GM12892 (cell line): ENCODE results near the gene BMP3.

ENCODE experiments used
- DNase-seq: peaks from one replicate; pipeline ENCODE4 v3.0.0; 2011; ENCODE audit not compliant: insufficient read length
- FAIRE-seq: peaks from 2 replicates; lab custom pipeline; 2011; peaks lifted over from hg19 to GRCh38; lab: Jason Lieb, UNC
- POLR2A ChIP-seq: IDR thresholded peaks from 2 replicates; pipeline ENCODE4 v1.6.1; 2011; ENCODE audit warnings: low read depth, low read length, control low read depth
- POLR2AphosphoS5 ChIP-seq: IDR thresholded peaks from 2 replicates; pipeline ENCODE4 v1.6.1; 2011; ENCODE audit warnings: low read depth, low read length, control low read depth
- TAF1 ChIP-seq: IDR thresholded peaks from 2 replicates; pipeline ENCODE4 v1.6.1; 2011; ENCODE audit warnings: low read depth, mild to moderate bottlenecking, control low read depth, low read length, borderline replicate concordance

Gene BMP3

DNA sequence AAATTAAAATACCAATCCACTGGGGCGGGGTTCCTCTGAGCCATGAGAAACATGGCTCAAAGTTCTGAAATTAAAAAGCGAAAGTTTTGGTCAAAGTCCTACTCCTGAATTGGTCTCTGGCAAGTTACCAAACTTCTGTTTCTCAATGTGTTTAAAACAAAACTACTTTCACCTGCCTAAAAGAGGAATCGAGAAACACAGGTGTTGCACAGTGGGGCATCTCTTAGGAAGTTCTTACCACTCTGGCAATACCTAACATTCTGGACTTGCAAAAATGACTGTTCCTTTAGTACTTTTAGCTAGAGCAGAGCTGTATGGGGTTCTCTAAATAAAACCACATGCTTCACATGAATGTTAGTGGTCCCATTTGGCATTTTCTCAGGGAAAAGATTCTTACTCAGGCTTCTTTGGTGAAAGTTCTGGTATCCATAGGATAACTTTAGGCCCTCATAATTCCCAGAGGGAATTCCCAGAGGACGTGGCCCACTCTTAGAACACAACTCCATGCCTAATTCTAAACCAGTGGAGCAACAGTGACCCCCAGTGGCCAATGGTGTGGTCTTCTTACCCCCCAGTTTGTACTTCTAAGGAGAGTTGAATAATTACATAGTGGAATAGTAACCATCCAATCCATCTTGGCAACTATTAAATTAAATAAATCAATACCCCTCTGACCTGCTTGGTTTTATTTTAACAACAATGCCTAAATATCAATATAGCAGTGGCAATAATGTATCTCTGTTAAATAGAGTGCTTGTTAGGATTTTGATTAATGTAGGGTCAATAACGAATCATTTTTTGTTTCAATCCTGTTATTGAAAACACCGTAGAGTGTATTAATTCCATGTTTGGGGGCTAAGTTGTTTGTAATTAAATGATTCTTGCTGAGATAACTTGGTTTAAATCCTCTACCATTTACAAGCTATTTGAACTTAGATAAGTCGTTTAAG, 21.9 kb downstream of the BMP3 start:
- TF ChIP-seq POLR2A = no peak
- peak; percentile 64; the same call in 1 of the 2 replicates for TF ChIP-seq POLR2AphosphoS5
- DNase-seq (no peak), FAIRE-seq (peak; percentile 81)

DNA sequence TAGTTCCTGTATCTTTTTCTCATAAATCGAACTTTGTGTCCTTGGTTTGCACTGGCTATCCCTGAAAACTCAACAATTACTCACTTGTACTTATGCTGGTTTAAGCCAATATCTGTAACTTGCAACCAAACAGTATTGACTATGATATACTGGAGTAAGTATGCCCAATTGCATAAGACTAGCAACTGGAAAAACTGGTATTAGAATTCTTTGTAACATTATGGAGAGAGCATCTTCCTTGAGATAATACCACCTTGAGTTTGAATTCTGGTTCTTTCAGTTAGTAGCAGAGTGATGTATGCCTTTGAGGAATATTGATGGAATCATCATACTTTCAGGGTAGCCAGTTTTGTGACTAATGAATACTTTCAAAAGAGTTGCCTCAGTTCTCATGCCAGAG, 28.1 kb downstream of the BMP3 start:
- DNase-seq (no peak), FAIRE-seq (no peak)
- TF ChIP-seq POLR2A (no peak), TAF1 (no peak), POLR2AphosphoS5 (no peak)

DNA sequence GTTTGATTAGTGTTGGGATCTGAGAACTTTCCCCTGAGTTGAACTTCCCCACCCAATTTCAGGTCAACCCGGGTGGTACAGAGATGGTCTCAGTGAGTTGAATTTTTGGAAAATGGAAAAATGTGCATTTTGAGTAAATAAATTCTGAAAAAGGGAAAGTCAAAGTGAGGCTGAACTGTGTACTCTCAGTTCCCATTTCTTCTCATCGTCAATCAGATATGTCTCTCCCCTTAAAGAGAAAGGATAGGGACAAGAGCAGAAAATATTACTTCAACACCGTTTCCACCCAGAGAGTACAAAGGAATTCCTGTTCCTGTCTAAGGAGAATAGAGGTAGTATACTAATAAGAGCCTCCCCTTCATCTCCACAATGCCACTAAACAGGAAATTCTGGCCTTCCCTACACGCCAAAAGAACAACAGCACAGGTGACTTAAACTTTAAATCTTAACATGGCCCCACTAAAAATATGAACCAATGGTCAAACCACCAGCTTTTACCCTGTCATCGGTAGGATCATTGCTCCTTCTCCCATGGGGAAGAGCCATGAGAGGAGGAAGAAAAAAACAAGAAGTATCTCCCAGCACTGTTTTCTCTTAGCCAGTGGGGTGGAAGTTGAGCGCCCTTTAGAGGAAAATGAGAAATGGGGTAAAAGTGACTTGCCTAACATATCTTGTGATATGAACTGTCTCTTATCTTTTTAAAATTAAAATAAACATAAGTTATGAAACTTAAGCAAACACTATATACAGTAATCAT, 30.3 kb downstream of the BMP3 start:
- TF ChIP-seq POLR2A (no peak), POLR2AphosphoS5 (no peak)
- FAIRE-seq (peak; percentile 30), DNase-seq (no peak)

DNA sequence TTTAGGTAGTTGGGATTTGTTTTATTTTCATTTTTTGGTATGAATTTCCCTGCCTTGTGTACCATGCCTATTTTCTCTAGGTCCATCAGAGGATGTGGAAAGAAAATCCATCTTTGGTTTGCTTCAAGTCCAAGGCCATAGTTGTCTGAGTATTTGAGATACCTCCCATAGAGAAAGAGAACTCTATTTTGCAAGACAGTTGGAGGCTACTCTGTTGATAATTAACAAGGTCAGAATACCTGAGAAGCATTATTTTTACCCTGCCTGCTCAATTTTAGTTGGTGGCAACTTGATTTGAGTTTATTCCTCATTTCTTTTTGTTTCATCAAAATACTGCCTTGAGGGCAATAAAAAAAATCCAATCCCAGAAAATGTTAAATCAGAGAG, 30.8 kb downstream of the BMP3 start:
- TF ChIP-seq POLR2AphosphoS5 (no peak), POLR2A (no peak), TAF1 (no peak)
- FAIRE-seq (no peak), DNase-seq (no peak)

DNA sequence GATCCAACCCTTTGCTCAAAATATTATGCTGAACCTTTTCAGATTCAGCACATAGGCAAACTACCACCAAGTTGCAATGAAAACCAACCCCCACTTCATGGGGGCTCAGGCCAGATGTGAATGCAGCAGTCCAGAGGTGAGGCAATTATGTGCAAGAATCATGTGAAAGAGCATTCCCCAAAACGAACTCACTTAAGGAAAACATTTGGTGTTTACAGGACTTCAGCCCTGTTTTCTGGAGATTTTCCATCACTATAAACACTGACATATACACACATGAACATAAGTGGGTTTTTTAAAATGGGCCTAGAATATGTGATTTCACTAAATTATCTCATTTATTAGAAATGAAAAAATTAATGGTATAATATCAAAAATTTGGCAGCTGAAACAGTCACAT, 31.5 kb downstream of the BMP3 start:
- DNase-seq (no peak), FAIRE-seq (no peak)
- no peak for TF ChIP-seq TAF1

DNA sequence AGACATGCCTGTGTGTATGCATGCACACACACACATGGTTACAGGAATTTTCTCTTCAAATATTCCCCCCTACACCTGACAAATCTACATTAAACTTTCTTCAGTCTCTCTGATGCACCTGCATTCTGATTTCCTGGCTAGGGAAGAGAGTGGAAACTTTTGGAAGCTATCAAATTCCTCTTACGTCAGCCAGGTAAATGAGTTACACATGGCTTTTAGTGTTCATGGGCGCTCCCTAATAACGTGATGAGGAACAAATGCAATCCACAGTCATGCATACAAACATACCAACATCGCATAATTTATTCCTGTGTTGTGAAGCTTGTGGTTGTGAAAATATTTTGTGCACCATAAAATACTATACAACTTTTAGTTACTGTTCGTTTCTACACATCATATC, 34.9 kb downstream of the BMP3 start:
- DNase-seq (no peak), FAIRE-seq (no peak)
- no peak for TF ChIP-seq POLR2AphosphoS5
- TF ChIP-seq TAF1 = no peak
- TF ChIP-seq POLR2A = no peak

DNA sequence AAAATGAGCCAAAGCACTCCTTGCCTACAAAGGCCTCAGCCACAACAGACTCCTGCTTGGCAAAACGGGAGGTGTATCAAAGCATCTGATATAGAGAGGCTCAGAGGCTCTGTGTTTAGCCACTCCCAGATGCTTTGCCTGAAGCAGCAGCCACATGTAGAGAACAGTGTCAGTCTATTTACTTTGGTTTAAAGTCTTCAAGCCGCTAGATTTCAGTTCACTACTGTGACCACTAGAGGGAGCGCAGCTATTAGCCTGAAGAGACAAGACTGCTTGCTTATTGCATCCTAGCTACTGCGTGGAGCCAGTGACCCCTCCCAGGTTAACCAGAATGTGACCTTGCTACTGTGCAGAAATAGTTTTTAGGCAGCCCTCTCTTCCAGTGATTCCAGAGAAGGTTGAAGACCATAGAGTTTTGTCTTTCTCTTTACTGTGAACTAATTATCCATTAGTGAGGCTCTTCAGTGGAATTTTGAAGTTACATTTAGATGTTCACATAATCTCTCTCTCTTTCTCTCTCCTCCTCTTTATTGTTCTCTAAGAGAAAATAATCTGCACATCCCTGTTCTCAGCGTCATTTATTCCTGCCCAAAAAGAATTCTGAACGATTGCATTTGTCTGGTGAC, 39.3 kb downstream of the BMP3 start:
- FAIRE-seq = peak; percentile 84
- no peak for DNase-seq
- TF ChIP-seq POLR2A = no peak
- no peak for TF ChIP-seq POLR2AphosphoS5
- TF ChIP-seq TAF1 = no peak

DNA sequence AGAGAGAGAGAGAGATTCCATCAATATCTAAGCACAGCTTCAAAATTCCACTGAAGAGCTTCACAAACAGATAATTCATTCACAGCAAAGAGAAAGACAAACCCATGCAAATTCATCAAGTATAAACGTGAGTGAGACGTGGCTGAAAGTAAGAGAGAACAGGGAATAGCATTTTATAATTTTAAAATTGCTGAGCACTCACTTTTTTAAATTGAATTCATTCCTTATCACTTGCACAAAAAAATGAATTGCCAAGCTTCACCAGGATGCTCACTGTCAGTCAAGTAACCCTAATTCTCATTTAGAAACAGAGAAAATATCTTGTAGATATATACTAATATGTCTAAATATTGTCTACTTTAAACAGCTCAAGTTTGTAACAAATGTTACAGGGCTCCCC, 40.5 kb downstream of the BMP3 start:
- TF ChIP-seq POLR2A = no peak
- no peak for FAIRE-seq
- no peak for DNase-seq

DNA sequence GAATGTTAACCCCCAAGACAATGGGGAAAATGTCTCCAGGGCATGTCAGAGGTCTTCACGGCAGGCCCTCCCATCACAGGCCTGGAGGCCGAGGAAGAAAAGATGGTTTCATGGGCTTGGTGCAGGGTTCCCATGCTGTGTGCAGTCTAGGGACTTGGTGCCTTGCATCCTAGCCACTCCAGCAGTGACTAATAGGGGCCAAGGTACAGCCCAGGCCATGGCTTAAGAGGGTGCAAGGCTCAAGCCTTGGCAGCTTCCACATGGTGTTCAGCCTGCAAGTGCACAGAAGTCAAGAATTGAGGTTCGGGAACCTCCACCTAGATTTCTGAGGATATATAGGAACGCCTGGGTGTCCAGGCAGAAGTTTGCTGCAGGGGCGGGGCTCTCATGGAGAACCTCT, 50.6 kb downstream of the BMP3 start:
- no peak for FAIRE-seq
- TF ChIP-seq POLR2A = no peak
- TF ChIP-seq POLR2AphosphoS5 = no peak
- no peak for TF ChIP-seq TAF1
- DNase-seq = no peak

DNA sequence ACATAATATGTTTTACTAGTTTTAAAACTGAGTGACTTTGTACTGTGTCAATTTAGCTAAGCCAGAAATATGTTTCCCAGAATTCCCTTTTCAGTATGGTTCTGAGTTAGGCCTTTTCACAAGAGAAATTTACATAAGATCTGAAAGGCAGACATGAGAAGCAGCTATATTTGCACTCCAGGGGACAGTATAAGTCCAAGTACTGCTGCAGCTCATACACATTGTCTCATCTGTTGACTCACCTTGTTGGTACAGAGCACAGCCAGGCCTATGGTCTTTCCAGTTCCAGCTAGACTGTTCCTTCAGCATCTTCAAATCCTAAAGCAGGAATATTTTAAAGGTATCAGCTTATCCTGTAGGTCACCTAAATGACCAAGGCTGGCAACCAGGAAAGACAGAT, 53.5 kb downstream of the BMP3 start:
- DNase-seq (no peak), FAIRE-seq (no peak)
- TF ChIP-seq POLR2AphosphoS5 = no peak
- no peak for TF ChIP-seq TAF1
- TF ChIP-seq POLR2A = no peak

DNA sequence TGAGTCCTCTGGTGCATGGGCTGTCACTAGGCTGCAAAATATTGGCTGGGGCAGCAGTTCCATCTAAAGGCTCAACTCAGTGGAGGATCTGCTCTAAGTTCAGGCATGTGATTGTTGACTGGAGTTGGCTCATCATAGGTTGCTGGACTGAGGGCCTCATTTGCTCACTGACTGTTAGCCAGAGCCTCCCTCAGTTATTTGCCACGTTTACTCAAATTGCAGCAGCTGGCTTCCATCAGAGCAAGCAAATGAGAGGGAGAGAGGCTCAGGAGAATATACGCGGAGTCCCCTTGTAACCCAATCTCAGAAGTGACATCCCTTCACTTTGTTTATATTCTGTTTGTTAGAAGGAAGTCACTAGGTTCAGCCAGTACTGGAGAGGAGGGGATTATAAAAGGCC, 54.1 kb downstream of the BMP3 start:
- no peak for DNase-seq
- FAIRE-seq = no peak
- TF ChIP-seq TAF1 = no peak
- no peak for TF ChIP-seq POLR2AphosphoS5
- TF ChIP-seq POLR2A = no peak

DNA sequence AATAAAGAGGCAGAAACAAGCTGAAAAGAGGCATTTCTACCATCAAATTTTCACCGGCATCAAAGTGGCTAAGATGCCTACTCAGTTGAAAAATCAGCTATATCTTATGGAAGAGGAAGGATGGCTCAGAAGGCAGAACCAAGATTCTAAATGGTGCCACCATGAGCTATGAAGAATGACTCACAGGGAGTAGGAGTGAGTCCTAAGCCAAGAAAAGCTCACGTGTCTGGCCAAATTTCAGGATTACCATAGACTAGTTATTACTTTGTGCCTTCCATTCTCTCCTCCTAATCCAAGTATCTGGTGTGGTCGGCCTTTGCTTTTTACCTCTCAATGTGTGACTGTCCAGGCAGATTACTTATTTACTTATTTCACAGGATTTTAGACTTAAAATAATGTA, 54.8 kb downstream of the BMP3 start:
- no peak for FAIRE-seq
- DNase-seq = no peak
- TF ChIP-seq POLR2A (no peak), TAF1 (no peak), POLR2AphosphoS5 (no peak)
